GM19452 (cell line): ENCODE data around the gene FOXA3.

Source experiments
- ATAC-seq: cut with Tn5 transposase; IDR thresholded peaks from one replicate; pipeline ENCODE4 v1.9.1; 2021; ENCODE audit not compliant: unreplicated experiment

Gene FOXA3

GRCh38 chr19:45872095-45872919 is 8.2 kb downstream of the FOXA3 start:
- no peak for ATAC-seq

GRCh38 chr19:45873219-45873772 is 9.2 kb downstream of the FOXA3 start:
- ATAC-seq = no peak

- no peak for ATAC-seq
These were observed 10.5 kb downstream of the FOXA3 start for GRCh38 chr19:45874620-45874966.

- ATAC-seq = no peak
These were observed 12.0 kb downstream of the FOXA3 start for GRCh38 chr19:45876161-45876410.

GRCh38 chr19:45876411-45877197 is 12.5 kb downstream of the FOXA3 start:
- ATAC-seq = no peak

GRCh38 chr19:45878043-45878794 is 14.1 kb downstream of the FOXA3 start:
- ATAC-seq = no peak

- ATAC-seq = no peak
These were observed 14.9 kb downstream of the FOXA3 start for GRCh38 chr19:45879055-45879454.

- no peak for ATAC-seq
These were observed 15.8 kb downstream of the FOXA3 start for GRCh38 chr19:45879971-45880370.

- no peak for ATAC-seq
These were observed 17.2 kb downstream of the FOXA3 start for GRCh38 chr19:45881082-45881908.

- ATAC-seq = no peak
These were observed 17.9 kb downstream of the FOXA3 start for GRCh38 chr19:45881909-45882528.

- no peak for ATAC-seq
These were observed 18.8 kb downstream of the FOXA3 start for GRCh38 chr19:45882652-45883585.

- no peak for ATAC-seq
These were observed 19.4 kb downstream of the FOXA3 start for GRCh38 chr19:45883586-45883880.

GRCh38 chr19:45883881-45884681 is 20.0 kb downstream of the FOXA3 start:
- ATAC-seq = no peak

- ATAC-seq = no peak
These were observed 20.8 kb downstream of the FOXA3 start for GRCh38 chr19:45884682-45885555.

- peak; percentile 57 for ATAC-seq
These were observed 21.7 kb downstream of the FOXA3 start, which contains the start of gene IRF2BP1 for GRCh38 chr19:45885556-45886426. TSS of gene IRF2BP1 (minus strand) at chr19:45886141. CDS start at chr19:45885774, 367 bp downstream.

GRCh38 chr19:45886427-45887199 is 22.5 kb downstream of the FOXA3 start:
- peak; percentile 43 for ATAC-seq
